Lung microvascular endothelial cell (primary cell): ENCODE measurements around the gene DZIP3. TPM values are rescaled to one million over a fixed set of nuclear protein-coding genes. Genes with fewer than 3 reads are reported as not detected.

Experiments used
- DNase-seq, 2 donors: peaks; one replicate each; pipeline versions ENCODE4 v3.0.0 to v3.0.0-alpha.2; 2010; ENCODE audit warnings: low read depth in 2 of 2
- total RNA-seq: library from RNA; depleted of rRNA; stranded (reverse); fragments of >200 nt; gene quantifications from 2 replicates; pipeline ENCODE4 v1.2.1, GENCODE V29; 2014

DZIP3 gene, protein sequence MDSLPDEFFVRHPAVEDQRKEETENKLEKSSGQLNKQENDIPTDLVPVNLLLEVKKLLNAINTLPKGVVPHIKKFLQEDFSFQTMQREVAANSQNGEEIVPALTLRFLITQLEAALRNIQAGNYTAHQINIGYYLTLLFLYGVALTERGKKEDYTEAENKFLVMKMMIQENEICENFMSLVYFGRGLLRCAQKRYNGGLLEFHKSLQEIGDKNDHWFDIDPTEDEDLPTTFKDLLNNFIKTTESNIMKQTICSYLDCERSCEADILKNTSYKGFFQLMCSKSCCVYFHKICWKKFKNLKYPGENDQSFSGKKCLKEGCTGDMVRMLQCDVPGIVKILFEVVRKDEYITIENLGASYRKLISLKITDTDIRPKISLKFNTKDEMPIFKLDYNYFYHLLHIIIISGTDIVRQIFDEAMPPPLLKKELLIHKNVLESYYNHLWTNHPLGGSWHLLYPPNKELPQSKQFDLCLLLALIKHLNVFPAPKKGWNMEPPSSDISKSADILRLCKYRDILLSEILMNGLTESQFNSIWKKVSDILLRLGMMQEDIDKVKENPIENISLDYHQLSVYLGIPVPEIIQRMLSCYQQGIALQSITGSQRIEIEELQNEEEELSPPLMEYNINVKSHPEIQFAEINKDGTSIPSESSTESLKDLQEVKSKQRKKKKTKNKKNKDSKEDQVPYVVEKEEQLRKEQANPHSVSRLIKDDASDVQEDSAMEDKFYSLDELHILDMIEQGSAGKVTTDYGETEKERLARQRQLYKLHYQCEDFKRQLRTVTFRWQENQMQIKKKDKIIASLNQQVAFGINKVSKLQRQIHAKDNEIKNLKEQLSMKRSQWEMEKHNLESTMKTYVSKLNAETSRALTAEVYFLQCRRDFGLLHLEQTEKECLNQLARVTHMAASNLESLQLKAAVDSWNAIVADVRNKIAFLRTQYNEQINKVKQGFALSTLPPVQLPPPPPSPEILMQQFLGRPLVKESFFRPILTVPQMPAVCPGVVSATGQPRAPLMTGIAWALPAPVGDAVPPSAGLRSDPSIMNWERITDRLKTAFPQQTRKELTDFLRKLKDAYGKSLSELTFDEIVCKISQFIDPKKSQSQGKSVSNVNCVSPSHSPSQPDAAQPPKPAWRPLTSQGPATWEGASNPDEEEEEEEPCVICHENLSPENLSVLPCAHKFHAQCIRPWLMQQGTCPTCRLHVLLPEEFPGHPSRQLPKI
- total RNA-seq = 2.2 and 2.8 TPM in 2 replicates

DNA sequence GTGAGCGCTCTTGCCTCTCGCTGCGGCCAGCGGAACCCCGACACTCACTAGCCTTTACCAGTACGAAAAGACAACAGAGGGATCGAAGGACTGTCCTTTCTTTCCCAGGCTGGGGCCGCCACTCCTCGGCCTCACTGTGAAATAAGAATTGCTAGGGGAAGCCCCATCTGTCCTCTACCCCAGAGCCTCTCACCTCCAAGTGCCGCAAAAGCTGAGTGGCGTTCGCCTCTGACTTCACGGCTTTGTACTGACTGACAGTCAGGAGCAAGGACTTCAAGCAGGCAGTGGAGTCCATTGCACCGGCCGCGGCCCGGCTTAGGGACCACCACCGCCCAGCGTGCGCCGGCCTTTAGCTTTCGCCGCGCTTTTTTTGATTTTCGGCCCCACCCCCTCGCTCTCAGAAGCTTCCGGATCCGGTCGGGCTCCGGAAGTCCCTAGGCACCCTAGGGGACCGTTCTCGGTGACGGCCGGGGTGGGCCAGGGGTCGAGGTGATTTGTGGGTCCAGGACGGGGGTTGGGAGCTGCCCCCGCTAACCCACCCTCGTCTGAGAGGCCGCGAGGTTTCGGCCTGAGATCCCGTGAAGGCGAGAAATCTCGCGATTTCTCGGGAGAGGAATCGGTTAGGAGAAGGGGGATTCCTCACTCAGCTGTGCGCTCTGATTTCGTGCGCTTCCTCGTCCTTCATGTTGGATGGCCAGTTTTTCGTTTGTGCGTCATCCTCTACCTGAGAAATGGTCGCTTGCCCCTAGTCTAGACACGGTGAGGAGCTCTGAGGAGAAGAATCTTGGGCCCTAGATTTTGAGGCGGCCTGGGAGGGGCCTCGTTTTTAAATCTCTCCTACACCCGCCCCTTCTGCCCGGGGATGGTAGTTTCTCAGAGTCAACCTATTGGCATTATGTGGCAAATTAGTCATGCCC lies at the start of gene DZIP3, which contains the start of gene CIP2A:
DZIP3 (plus strand) TSS at position 642 of the 917 bp plus-strand sequence. CDS start 15,685 bp downstream, outside the sequence.
CIP2A (minus strand) TSS at position 358 of the 917 bp plus-strand sequence; CDS start at position 295, 63 bp downstream.
- peak; percentile 88 to 90 for DNase-seq

DNA sequence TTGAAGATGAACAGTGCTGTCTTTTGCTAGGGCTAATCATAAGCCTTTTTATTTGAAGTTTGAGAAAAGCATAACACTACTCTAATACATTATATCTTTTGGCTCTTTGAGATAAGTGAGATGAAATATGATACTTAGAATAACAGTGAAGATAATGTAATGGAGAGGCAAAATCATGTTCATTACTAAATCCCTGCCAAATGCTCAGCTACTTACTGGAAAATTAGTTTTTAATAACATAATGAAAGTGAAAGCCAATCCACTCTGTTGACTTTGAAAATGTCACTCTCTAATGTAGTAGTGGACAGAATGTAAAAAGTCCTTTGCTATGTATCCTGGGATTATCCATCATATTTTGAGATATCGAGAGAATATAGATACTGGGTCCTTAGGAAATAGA lies 43.3 kb upstream of the DZIP3 start:
- DNase-seq = peak; percentile 30 to 61

DNA sequence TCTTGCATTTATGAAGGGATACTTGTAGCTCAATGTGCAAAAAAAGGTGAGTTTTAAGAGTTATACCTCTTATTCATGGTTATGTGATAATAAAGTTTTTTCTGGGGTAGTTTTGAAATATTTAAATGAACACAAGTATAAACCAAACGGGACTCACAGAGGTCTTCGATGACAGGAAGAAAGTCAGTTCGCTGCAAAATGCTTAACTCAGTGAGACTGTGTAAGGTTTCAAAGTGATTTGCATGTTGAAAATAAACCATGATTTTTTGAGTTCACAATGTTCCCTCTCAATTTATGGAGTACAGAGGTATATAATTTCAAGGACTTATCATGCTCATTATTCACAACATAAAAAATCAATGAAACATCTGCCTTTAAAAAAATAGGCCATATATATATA lies 42.8 kb upstream of the DZIP3 start:
- DNase-seq = peak in 1 of 2 donors; percentile 28

DNA sequence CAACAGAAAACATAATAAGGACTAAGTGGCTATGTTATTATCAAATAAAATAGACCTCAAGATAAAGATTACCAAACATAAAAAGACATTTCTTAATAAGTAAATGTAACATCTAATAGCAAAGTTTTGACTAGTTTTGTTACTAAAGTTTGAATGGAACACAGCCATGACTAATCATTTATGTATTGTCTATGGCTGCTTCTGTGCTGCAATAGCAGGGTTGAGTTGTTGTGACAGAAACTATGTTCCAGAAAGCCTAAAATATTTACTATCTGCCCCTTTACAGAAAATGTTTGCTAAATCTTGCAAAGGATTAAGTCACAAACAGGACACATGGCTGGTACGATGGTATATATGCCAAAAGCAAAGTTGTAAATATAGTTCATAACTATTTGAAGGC lies 41.2 kb upstream of the DZIP3 start:
- DNase-seq = peak; percentile 22 to 23

DNA sequence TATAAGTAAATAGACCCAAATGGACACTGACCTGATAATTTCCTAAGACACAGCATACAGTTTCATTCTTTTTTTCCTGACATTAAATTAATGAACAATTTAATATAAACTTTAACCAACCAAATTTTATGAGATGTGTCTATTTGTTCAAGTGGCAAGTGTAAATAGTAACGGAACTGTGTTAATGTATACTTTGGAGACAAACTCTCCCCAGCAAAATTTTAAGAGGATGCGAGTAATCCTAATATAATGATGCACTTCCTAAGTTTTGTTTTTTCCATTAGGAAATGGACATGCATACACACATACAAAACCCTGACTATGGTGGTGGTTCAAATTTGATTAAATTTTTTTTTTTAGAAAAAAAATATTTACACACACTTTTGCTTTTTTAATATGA lies 40.6 kb upstream of the DZIP3 start:
- DNase-seq = peak in 1 of 2 donors; percentile 15

DNA sequence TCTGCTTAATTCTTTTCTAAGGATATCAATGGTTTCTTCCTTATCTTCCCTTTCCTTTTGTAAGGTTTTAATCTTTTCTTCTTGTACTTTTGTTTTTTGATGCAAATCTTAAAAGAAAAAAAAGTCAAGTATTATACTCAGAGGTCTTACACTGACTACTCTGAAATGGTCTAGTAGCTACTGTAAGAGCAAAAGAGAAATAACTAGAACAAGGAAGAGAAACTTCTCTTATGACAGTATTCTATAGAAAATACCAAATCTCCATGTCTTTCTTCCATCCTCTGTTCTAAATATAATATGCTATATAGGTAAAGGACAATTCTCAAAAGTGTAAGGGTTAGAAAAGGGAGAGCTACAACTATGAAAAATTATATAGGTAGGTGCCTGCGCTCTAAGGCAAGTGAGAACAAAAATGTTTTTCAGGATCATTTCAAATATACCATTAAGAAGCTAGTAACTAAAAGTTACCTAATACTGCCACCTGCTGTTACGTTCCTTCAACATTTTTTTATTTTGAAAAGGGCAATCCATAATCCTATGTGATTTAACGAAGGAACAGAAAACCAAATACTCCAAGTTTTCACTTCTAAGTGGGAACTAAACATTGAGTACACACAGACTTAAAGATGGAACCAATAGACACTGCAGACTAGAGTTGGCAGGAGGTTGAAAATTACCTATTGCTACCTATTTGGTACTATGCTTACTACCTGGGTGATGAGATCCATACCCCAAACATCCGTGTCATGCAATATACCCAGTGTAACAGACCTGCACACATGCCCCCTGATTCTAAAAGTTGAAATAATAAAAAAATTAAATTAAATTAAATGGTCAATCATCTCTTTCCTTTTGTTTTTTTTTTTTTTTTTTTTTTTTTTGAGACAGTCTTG lies 37.0 kb upstream of the DZIP3 start:
- DNase-seq = peak; percentile 64 to 76

DNA sequence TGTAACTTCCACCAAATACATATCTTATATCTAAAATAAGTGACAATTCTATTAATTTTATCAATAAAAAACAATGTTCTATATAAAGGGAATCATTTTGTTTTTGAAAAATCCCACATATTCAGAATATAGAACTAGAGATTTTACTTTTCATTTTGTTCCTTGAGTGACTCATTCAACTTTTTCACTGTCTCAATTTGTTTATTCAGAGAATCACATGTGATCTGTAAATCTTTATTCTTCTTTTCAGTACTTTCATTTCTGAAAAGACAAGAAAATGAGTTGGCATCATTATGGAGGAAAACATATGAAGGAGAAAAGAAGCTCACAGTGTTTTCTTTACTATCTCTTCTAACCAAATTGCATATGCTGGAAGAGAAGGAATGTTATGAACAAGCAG lies 35.3 kb upstream of the DZIP3 start:
- DNase-seq = no peak

DNA sequence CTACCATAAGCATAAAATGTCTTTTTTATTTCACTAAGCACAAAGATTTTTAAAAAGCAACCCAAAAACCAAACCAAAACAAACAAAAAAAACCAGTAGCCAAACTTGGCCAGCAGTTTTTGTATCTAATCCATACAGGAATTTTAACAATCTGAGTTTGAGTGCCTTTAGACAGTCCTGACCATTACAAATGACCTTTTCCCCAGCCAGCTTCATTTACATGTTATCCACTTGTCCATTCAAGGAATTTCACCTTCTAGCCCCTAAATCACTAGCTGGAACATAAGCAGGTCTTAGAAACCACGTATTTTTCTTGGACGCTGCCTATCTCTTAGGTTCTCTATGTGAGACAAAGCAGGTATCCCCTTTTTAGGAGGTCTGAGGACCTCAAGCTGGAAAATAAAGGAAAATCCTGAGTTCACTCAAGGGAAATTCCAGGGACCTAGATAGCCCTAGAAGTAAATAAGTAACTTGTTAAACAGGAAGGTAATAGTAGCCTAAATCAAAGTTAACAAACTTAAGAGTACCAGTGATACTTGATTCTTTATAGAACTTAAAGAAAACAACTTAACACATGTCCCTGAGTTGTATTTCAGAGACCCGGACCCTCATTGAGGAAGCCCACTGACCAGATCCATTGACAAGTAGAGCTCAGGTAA lies 34.5 kb upstream of the DZIP3 start:
- no peak for DNase-seq

DNA sequence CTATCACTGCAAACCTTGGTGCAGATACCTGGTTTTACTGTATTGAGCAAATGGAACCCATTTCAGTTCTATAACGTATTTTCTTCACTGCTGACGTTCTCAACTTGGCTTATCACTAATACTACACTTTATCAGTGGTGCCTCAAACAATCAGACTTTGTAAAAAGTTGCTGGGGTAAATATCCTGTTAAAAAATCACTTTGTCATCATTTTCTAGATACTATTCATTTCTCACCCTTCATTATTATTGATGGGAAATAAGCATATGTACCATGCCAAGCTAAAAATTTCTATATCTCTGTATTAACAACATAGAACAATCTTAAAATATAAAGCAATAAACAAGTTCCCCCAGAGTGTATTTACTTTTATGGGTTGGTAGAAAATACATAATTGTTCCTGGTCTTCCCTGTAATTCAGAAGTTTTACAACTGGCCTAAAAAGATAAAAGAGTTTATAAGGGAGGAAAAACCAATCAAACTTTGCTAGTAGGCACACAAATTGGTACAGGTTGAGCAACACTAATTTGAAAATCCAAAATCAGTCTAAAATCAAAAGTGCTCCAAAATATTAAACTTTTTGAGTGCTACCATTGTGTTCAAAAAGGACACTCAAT lies 33.4 kb upstream of the DZIP3 start:
- DNase-seq = no peak

DNA sequence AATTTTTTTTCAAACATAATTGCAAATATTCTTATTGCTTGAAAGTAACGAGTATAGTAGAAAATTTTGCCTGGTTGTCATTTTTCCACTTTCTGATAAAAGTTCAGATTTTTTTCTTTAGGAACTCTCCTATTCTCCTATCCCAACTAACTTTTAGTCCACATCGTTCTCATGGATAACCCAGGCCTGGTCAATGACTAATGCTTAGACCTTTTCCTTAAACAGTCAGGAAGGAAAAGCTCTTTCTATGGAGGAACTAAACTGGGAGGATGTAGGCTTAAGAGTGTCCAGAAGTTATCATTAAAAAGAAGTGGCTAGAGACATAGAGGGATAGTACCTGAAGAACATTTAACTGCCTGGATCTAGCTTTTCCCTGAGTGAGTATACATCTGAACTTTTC lies 27.0 kb upstream of the DZIP3 start:
- peak in 1 of 2 donors; percentile 53 for DNase-seq

DNA sequence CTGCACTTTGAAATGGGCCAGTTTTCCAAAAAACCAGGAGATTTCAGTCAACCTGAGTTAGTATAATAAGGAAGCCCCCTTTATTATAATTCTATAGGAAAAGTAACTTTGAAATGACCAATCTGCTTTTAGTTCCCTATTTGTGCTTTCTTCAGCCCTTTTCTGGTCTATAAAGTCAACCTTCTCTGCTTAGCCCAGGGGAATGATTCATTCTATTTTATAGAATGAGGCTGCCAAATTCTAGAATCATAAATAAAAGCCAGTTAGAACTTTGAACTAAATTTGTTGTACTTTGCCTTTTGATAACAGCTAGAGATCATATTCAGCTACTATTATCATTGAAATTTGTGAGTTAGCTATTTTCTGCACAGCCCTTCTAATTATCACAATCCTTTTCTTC lies 25.0 kb upstream of the DZIP3 start:
- DNase-seq = peak in 1 of 2 donors; percentile 33

DNA sequence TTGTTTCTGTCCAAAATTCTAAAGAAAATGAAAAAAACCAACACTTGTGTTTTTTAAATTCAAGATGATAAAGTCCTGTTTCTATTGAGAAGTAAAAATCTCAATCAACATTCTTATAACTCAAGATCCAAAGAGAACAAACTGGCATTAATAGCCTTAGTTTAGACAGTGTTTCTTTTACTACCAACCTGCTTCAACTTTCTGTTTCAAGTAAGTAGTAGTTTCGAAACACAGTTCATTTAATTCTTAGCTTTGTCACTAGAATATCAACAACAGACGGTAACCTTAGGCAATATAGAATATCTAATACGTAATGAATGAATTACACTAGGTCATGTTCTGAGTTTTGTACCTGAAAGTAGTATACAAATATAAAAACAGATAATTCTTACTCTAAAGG lies 24.0 kb upstream of the DZIP3 start:
- no peak for DNase-seq

DNA sequence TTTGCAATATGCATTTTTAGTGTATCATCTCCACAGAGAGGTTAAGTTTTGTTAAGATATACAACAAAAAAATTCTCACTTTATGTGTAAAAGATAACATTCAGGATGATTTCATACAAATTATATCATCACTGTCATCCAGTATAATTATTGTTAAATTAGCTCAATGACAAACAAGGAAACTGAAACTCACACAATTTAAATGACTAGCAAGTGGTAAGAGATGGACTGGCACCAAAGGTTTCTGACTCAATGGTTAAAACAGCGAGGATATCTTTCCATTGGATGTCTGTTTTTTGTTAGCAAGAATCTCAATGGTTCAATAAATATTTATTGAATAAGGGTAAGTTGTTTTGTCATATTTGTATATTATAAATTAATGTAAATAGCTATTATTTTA lies 22.9 kb upstream of the DZIP3 start:
- no peak for DNase-seq

DNA sequence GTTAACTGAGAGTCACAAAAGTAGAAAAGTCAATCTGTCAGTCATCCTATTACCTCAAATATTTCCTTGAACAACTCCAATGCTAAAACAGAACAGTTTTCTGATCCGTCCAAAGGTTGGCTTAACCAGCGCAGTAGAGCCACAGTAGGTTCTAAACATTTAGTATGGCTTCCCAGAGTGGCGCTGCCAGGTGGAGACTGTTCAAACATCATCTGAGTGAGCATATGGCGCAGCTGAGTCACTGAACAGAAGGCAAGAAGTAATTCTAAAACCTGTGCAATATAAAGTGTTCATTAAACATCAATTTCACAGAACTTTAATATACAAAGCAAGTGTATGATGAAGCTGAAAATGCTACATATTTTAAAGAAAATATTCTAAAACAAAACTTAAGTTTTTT lies 20.2 kb upstream of the DZIP3 start:
- DNase-seq = no peak

DNA sequence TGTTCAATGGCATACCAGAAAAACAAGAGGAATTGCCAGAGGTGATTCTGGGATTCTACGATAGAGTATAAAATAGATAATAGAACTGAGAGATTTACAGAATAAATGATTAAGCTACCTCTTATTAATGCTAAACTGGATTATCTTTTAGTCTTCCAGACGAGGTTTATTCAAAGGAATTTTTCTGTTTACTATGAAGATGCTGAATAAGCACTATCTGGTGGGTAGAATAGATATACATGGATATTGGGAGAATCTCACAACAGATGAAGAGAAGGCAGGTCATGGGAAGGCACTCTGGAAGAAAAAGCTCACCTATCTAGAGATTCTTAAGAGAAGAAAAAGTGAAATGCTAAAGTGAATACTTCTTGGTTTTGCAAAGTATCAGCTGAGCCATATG lies 11.5 kb upstream of the DZIP3 start:
- no peak for DNase-seq

DNA sequence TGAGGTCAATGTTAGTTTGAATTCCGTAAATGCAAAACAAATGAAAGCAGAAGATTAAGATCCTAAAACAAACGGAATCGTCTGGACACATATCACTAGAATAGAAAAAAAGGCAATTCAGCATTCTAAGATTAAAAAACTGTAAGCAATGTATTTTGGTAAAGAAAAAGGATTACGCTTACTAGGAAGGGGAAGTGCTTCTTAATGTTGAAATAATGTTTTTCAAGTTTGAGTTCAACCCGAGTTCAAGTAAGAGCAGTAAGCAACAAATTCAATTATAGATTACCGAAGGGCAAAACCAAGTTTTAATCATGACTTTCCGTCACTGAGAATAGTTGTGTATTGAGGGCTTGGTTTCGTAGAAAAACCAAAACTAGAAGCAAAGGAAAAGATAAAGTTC lies 921 bp upstream of the DZIP3 start:
- peak in 1 of 2 donors; percentile 4 for DNase-seq

DNA sequence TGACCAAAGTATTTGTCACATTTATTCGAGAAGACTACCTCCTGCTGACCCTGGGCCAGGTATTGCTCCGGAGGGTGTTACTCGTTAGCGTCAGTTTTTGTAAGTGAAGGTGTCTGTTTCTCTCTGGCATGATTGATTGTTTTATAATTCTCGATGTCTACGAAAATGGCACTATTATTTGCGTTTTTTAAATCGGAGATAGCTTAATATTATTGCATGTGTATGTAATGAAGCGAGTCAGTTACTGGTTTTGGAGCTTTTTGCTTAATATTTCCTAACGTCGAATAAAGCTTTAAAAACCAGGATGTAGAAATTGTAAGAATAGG lies 439 bp downstream of the DZIP3 start:
- no peak for DNase-seq

DNA sequence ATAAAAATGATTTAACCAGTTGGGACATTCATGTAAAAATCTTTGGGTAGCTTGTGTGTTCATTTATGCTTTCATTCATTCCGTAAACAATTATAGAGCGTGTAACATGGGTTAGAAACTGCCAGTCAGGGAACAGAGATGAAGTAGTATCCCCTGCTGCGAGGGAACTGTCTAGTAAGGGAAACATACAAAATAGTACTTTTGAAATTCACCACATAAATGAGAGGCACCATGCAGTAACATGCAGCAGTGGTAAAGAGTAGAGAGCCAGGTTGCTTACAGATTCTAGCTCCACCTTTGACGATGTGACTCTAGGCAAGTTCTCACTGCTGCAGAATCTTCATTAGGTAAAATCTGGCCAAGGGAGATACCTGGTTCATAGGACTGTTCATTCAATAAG lies 938 bp downstream of the DZIP3 start:
- DNase-seq = peak; percentile 1 to 22

DNA sequence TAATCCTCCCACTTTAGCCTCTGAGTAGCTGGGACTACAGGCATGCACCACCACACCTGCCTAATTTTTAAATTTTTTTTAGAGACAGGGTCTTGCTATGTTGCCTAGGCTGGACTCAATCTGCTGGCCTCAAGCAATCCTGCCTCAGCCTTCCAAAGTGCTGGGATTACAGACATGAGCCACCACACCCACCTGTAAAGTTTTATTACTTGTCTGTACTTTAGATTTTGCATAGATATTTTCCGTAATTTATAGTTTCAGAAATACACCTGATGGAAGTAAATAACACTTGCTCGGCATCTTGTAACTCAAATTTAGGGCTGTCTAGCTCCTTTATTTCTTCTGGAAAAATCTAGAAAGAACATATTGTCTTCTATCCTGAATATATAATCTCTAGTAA lies 5.8 kb downstream of the DZIP3 start:
- DNase-seq = no peak
